IPS-20b (cell line): Measurements from ENCODE around the gene TDRKH.

Experiments used
- H3K27ac ChIP-seq: one replicate; pipeline ENCODE4 v1.5.1; 2013; ENCODE audit warnings: low read length
- H3K27me3 ChIP-seq: 2 replicates; pipeline ENCODE4 v1.6.1; 2013; ENCODE audit warnings: mild to moderate bottlenecking, low read length, inconsistent platforms; ENCODE audit not compliant: insufficient read depth
- H3K36me3 ChIP-seq: 2 replicates; pipeline ENCODE4 v1.6.1; 2013; ENCODE audit warnings: low read depth, mild to moderate bottlenecking, inconsistent platforms, low read length, moderate library complexity; ENCODE audit not compliant: insufficient read depth
- H3K4me1 ChIP-seq: 2 replicates; pipeline ENCODE4 v1.6.1; 2013; ENCODE audit warnings: mild to moderate bottlenecking, control low read depth, inconsistent platforms, low read length, moderate library complexity; ENCODE audit not compliant: insufficient read depth
- H3K4me3 ChIP-seq: 2 replicates; pipeline ENCODE4 v1.5.1; 2013; ENCODE audit warnings: mild to moderate bottlenecking, low read length, inconsistent platforms
- H3K9ac ChIP-seq: 2 replicates; pipeline ENCODE4 v1.6.1; 2013; ENCODE audit warnings: low read depth, mild to moderate bottlenecking, inconsistent platforms, low read length, moderate library complexity
- H3K9me3 ChIP-seq: 2 replicates; pipeline ENCODE4 v1.6.1; 2013; ENCODE audit warnings: mild to moderate bottlenecking, low read depth, low read length, inconsistent platforms; ENCODE audit not compliant: insufficient read depth

Gene TDRKH

DNA sequence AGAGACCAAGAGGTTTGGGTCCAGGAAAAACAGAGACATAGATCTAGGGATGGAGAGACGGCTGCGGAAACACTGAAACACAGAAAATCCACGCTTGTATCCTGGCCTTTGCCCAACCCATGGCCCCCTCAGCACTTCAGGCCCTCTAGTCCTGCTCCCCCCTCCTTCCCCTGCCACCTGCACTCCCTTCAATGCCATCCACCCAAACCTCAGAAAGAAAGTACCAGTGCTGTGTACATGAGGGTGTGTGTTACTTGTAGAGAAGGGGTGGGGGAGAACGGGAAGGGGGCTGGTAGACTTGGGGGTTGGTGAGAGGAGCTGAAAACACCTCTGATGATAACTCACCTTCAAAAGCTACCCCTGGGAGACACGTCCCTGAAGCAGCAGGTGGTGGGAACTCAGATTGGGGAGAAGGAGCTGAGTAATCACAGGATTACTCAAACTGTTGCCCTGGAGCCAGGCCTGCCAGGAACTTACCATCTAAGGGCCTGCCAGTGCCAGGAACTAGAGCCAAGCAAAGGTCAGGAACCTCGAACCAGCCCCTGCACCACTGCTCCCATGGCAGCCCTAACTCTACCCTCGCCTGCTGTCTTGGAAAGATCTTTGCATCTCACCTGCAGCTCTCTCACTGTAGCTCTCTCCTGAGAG is 29.8 kb upstream of the TDRKH start:
- peaks cover 7% of the 10 kb centered on the region for H3K4me1 ChIP-seq
- no peaks in the 10 kb centered on the region for H3K27me3 ChIP-seq
- H3K27ac ChIP-seq, result no peak overlapping the region
- H3K4me3 ChIP-seq, result no peak overlapping the region
- no peak overlapping the region for H3K9ac ChIP-seq
- H3K9me3 ChIP-seq, result no peaks in the 10 kb centered on the region
- H3K36me3 ChIP-seq, result no peaks in the 10 kb centered on the region

GRCh38 chr1:151819227-151819835 is 29.0 kb upstream of the TDRKH start:
- H3K4me3 ChIP-seq, result no peak overlapping the region
- H3K27ac ChIP-seq, result no peak overlapping the region
- no peaks in the 10 kb centered on the region for H3K9me3 ChIP-seq
- H3K27me3 ChIP-seq, result no peaks in the 10 kb centered on the region
- H3K36me3 ChIP-seq, result no peaks in the 10 kb centered on the region
- peaks cover 7% of the 10 kb centered on the region for H3K4me1 ChIP-seq
- H3K9ac ChIP-seq, result no peak overlapping the region

- Histone ChIP-seq H3K9ac (no peak overlapping the region), H3K4me1 (peaks cover under 1% of the 10 kb centered on the region; the same call in 1 of the 2 replicates), H3K4me3 (no peak overlapping the region), H3K27me3 (no peaks in the 10 kb centered on the region), H3K9me3 (no peaks in the 10 kb centered on the region), H3K27ac (no peak overlapping the region), H3K36me3 (no peaks in the 10 kb centered on the region)
Measured at GRCh38 chr1:151817353-151817730, 27.0 kb upstream of the TDRKH start.

- H3K4me3 ChIP-seq, result no peak overlapping the region
- H3K27me3 ChIP-seq, result no peaks in the 10 kb centered on the region
- no peaks in the 10 kb centered on the region for H3K4me1 ChIP-seq
- H3K9ac ChIP-seq, result no peak overlapping the region
- H3K27ac ChIP-seq, result no peak overlapping the region
- no peaks in the 10 kb centered on the region for H3K36me3 ChIP-seq
- H3K9me3 ChIP-seq, result no peaks in the 10 kb centered on the region
Measured at GRCh38 chr1:151816548-151817352, 26.4 kb upstream of the TDRKH start.

- H3K9ac ChIP-seq, result no peak overlapping the region
- no peaks in the 10 kb centered on the region for H3K4me1 ChIP-seq
- no peak overlapping the region for H3K4me3 ChIP-seq
- no peaks in the 10 kb centered on the region for H3K9me3 ChIP-seq
- no peaks in the 10 kb centered on the region for H3K36me3 ChIP-seq
- no peak overlapping the region for H3K27ac ChIP-seq
- no peaks in the 10 kb centered on the region for H3K27me3 ChIP-seq
Measured at GRCh38 chr1:151815716-151816327, 25.5 kb upstream of the TDRKH start.

DNA sequence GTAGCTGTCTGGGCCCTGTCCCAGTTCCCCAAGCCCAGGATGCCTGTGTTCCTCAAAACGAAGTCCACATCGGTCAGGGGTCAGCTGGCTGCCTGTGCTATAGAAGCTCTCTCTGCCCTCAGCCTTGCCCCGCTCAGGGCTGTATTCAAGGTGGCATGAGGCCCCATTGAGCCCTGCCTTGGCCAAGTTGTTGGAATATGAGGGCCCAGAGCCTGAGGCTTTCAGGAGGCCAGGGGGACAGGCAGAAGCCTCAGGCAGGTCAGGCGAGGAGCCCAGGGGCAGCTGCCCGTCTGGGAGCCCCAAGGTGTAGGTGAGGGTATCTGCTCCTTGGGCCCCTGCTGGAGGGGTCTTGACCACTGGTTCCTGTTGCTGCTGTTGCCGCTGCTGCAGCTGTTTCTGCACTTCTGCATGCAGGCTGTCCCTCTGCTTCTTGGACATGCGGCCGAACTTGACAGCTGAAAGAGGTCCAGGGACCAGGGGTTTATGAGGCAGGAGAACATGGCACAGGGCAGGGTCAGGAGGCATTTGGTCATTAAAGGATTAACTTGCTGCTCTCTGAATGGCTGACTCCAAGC is 24.8 kb upstream of the TDRKH start:
- no peak overlapping the region for H3K27ac ChIP-seq
- no peaks in the 10 kb centered on the region for H3K27me3 ChIP-seq
- no peaks in the 10 kb centered on the region for H3K9me3 ChIP-seq
- no peak overlapping the region for H3K4me3 ChIP-seq
- H3K36me3 ChIP-seq, result no peaks in the 10 kb centered on the region
- H3K9ac ChIP-seq, result no peak overlapping the region
- peaks cover 3% of the 10 kb centered on the region; the same call in 1 of the 2 replicates for H3K4me1 ChIP-seq

DNA sequence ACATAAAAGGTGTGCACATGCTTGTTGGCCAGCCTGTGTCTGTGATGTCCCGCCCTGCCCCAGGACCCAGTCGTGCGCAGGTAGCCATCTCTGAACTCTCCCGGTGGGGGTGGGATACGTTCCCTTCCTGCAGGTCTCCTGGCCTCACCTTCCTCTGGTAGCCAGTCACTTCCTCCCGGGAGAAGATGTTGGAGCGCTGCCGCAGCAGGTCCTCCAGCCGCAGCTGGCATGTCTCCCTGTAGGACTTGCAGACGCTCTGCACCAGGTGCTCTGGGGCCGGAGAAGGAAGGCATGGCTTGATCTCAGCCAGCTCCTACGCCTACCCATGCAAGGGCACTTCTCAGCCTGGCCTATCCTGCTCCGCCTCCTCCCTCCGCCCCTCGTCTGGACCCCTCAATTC is 24.1 kb upstream of the TDRKH start:
- H3K27ac ChIP-seq, result no peak overlapping the region
- H3K9me3 ChIP-seq, result no peaks in the 10 kb centered on the region
- no peaks in the 10 kb centered on the region for H3K36me3 ChIP-seq
- peaks cover 9% of the 10 kb centered on the region for H3K4me1 ChIP-seq
- H3K27me3 ChIP-seq, result no peaks in the 10 kb centered on the region
- no peak overlapping the region for H3K9ac ChIP-seq
- H3K4me3 ChIP-seq, result no peak overlapping the region

GRCh38 chr1:151813271-151813977 is 23.1 kb upstream of the TDRKH start:
- Histone ChIP-seq H3K4me1 (peaks cover 11% of the 10 kb centered on the region), H3K9me3 (no peaks in the 10 kb centered on the region), H3K4me3 (no peak overlapping the region), H3K36me3 (no peaks in the 10 kb centered on the region), H3K9ac (no peak overlapping the region), H3K27me3 (no peaks in the 10 kb centered on the region), H3K27ac (no peak overlapping the region)

- H3K9me3 ChIP-seq, result no peaks in the 10 kb centered on the region
- no peak overlapping the region for H3K9ac ChIP-seq
- H3K27me3 ChIP-seq, result no peaks in the 10 kb centered on the region
- peaks cover 11% of the 10 kb centered on the region for H3K4me1 ChIP-seq
- no peak overlapping the region for H3K4me3 ChIP-seq
- no peaks in the 10 kb centered on the region for H3K36me3 ChIP-seq
- H3K27ac ChIP-seq, result no peak overlapping the region
Measured at GRCh38 chr1:151811181-151811580, 20.9 kb upstream of the TDRKH start.

GRCh38 chr1:151809985-151810556 is 19.8 kb upstream of the TDRKH start:
- H3K27me3 ChIP-seq, result no peaks in the 10 kb centered on the region
- no peaks in the 10 kb centered on the region for H3K36me3 ChIP-seq
- H3K4me1 ChIP-seq, result peaks cover 11% of the 10 kb centered on the region
- H3K9me3 ChIP-seq, result no peaks in the 10 kb centered on the region
- H3K9ac ChIP-seq, result peak overlapping the region; percentile 32; the same call in 1 of the 2 replicates
- H3K27ac ChIP-seq, result no peak overlapping the region
- H3K4me3 ChIP-seq, result no peak overlapping the region
